ENCODE data around the gene CCN2.
"Not testable (repeated sequence)": the region's sequence is repeated elsewhere in the genome, so short reads cannot be mapped to it uniquely, and the experiment has no call there.

CCN2 gene

GRCh38 chr6:131908787-131909186 is 42.4 kb downstream of the CCN2 start:
- DNase-seq = not testable (repeated sequence)

- DNase-seq = not testable (repeated sequence)
Observed at GRCh38 chr6:131903734-131904133, 47.4 kb downstream of the CCN2 start.

GRCh38 chr6:131901326-131901873 is 49.8 kb downstream of the CCN2 start:
- not testable (repeated sequence) for DNase-seq

- DNase-seq = no peak
Observed at GRCh38 chr6:131900231-131900630, 50.9 kb downstream of the CCN2 start.

GRCh38 chr6:131898718-131899117 is 52.5 kb downstream of the CCN2 start:
- no peak for DNase-seq

Data from CD4-positive, alpha-beta T cell treated with Interleukin-4 for 1 hour (primary cell).